H1 (cell line): ENCODE data around the gene CD28. TPM values are rescaled to one million over a fixed set of nuclear protein-coding genes. Genes with fewer than 3 reads are reported as not detected.

Source experiments
- CTCF ChIA-PET: fragments of 300-600 bp; sonication (Branson Sonifier 250); formaldehyde crosslinking; loops from one replicate; lab custom pipeline; 2021; ENCODE audit not compliant: partially characterized antibody; lab: Charles Lee
- POLR2A ChIA-PET: fragments of 300-600 bp; sonication (Branson Sonifier 250); formaldehyde crosslinking; loops from one replicate; lab custom pipeline; 2021; ENCODE audit warnings: inconsistent platforms; ENCODE audit not compliant: partially characterized antibody; lab: Charles Lee
- DNase-seq, 2 experiments: peaks; one replicate each; pipeline versions ENCODE4 v3.0.0 to v3.0.0-alpha.2; 2010 to 2022; ENCODE audit warnings: low spot score in 2 of 2, low read depth in 1 of 2, mixed read lengths in 1 of 2
- FAIRE-seq: peaks from 2 replicates; lab custom pipeline; 2011; peaks lifted over from hg19 to GRCh38; lab: Jason Lieb, UNC
- H2AFZ ChIP-seq: 2 replicates; pipeline ENCODE4 v1.8.1; 2012; ENCODE audit warnings: low read length, inconsistent platforms
- H2AK5ac ChIP-seq: 2 replicates; pipeline ENCODE4 v1.6.1; 2013; ENCODE audit warnings: low read depth, low read length
- H2BK120ac ChIP-seq: replicated peaks from 2 replicates; pipeline ENCODE3; 2013; ENCODE audit warnings: low read depth, low read length, inconsistent platforms
- H2BK12ac ChIP-seq: 2 replicates; pipeline ENCODE4 v1.6.1; 2013; ENCODE audit warnings: low read depth, low read length
- H2BK15ac ChIP-seq: 2 replicates; pipeline ENCODE4 v1.6.1; 2013; ENCODE audit warnings: low read length
- H2BK20ac ChIP-seq: 2 replicates; pipeline ENCODE4 v1.6.1; 2013; ENCODE audit warnings: low read length
- H2BK5ac ChIP-seq: 2 replicates; pipeline ENCODE4 v1.6.1; 2013; ENCODE audit warnings: low read depth, low read length
- H3K14ac ChIP-seq: 2 replicates; pipeline ENCODE4 v1.6.1; 2013; ENCODE audit warnings: inconsistent platforms; ENCODE audit not compliant: insufficient read length
- H3K18ac ChIP-seq: 2 replicates; pipeline ENCODE4 v1.6.1; 2013; ENCODE audit warnings: low read length; ENCODE audit errors: extremely low read depth
- H3K23ac ChIP-seq: 2 replicates; pipeline ENCODE4 v1.6.1; 2013; ENCODE audit warnings: inconsistent platforms; ENCODE audit not compliant: insufficient read length
- H3K23me2 ChIP-seq: 2 replicates; pipeline ENCODE4 v1.6.1; 2013; ENCODE audit warnings: low read depth, low read length
- H3K27ac ChIP-seq: 2 replicates; pipeline ENCODE4 v1.6.1; 2011; ENCODE audit warnings: low read depth, low read length, inconsistent platforms
- H3K27me3 ChIP-seq, 4 experiments: replicated peaks in 1 of 4; 1 replicate in 1 of 4; 2 replicates in 3 of 4; pipeline versions ENCODE4 v1.6.1 to v1.8.1; 2011 to 2013; ENCODE audit warnings: low read length in 3 of 4, mild to moderate bottlenecking in 3 of 4, inconsistent platforms in 2 of 4, mixed read lengths in 2 of 4, moderate library complexity in 1 of 4; ENCODE audit not compliant: control insufficient read depth in 3 of 4, insufficient read depth in 3 of 4; ENCODE audit errors: extremely low read depth in 1 of 4
- H3K36me3 ChIP-seq, 4 experiments: 2 replicates each; pipeline versions ENCODE4 v1.6.1 to v1.8.1; 2011 to 2013; ENCODE audit warnings: mild to moderate bottlenecking in 4 of 4, low read length in 3 of 4, moderate library complexity in 2 of 4, control low read depth in 1 of 4, inconsistent platforms in 1 of 4; ENCODE audit not compliant: insufficient read depth in 4 of 4, control insufficient read depth in 2 of 4
- H3K4ac ChIP-seq: replicated peaks from 2 replicates; pipeline ENCODE3; 2013; ENCODE audit warnings: low read length, low read depth, mixed read lengths, inconsistent platforms; ENCODE audit not compliant: insufficient read length
- H3K4me1 ChIP-seq, 4 experiments: replicated peaks in 1 of 4; 1 replicate in 1 of 4; 2 replicates in 3 of 4; pipeline versions ENCODE4 v1.6.1 to v1.8.1; 2011 to 2013; ENCODE audit warnings: low read length in 3 of 4, inconsistent platforms in 2 of 4, mixed read lengths in 1 of 4; ENCODE audit not compliant: insufficient read depth in 4 of 4, control insufficient read depth in 3 of 4
- H3K4me2 ChIP-seq, 2 experiments: 2 replicates each; pipeline versions ENCODE4 v1.6.1 to v1.8.1; 2011 to 2013; ENCODE audit warnings: low read depth in 2 of 2, low read length in 2 of 2, control low read depth in 1 of 2, inconsistent platforms in 1 of 2, mild to moderate bottlenecking in 1 of 2; ENCODE audit not compliant: insufficient read depth in 1 of 2
- H3K4me3 ChIP-seq, 4 experiments: fragments of 200-600, 300-600 bp in 1 of 4; sonication (generic), shearing (Covaris generic), sonication (Bioruptor Twin) in 1 of 4; 2 replicates each; pipeline versions ENCODE4 v1.5.1 to v1.8.1; 2011 to 2016; ENCODE audit warnings: low read length in 4 of 4, low read depth in 3 of 4, control low read depth in 2 of 4, inconsistent platforms in 2 of 4, mild to moderate bottlenecking in 2 of 4, mixed read lengths in 1 of 4, moderate library complexity in 1 of 4; ENCODE audit not compliant: insufficient read depth in 2 of 4; ENCODE audit errors: extremely low read depth in 1 of 4
- H3K56ac ChIP-seq: replicated peaks from 2 replicates; pipeline ENCODE3; 2013; ENCODE audit warnings: low read depth, mild to moderate bottlenecking, mixed read lengths, low read length, inconsistent platforms; ENCODE audit not compliant: insufficient read length
- H3K79me1 ChIP-seq: 2 replicates; pipeline ENCODE4 v1.6.1; 2013; ENCODE audit warnings: low read depth, low read length, control low read depth
- H3K79me2 ChIP-seq, 2 experiments: 2 replicates each; pipeline versions ENCODE4 v1.6.1 to v1.8.1; 2012 to 2013; ENCODE audit warnings: low read length in 2 of 2, mild to moderate bottlenecking in 2 of 2, inconsistent platforms in 1 of 2; ENCODE audit not compliant: insufficient read depth in 2 of 2, control insufficient read depth in 1 of 2
- H3K9ac ChIP-seq, 4 experiments: replicated peaks in 1 of 4; 1 replicate in 1 of 4; 2 replicates in 3 of 4; pipeline versions ENCODE4 v1.6.1 to v1.8.1; 2011 to 2013; ENCODE audit warnings: low read depth in 3 of 4, low read length in 3 of 4, control low read depth in 2 of 4, mild to moderate bottlenecking in 2 of 4, moderate library complexity in 2 of 4, inconsistent platforms in 1 of 4; ENCODE audit errors: extremely low read depth in 1 of 4
- H3K9me3 ChIP-seq, 2 experiments: 2 replicates each; pipeline versions ENCODE4 v1.6.1 to v1.8.1; 2012 to 2013; ENCODE audit warnings: mild to moderate bottlenecking in 2 of 2, moderate library complexity in 2 of 2, control low read depth in 1 of 2, inconsistent platforms in 1 of 2, low read depth in 1 of 2, low read length in 1 of 2, mixed read lengths in 1 of 2; ENCODE audit not compliant: insufficient read depth in 2 of 2
- H4K20me1 ChIP-seq, 2 experiments: replicated peaks in 1 of 2; 2 replicates each; pipeline versions ENCODE3 to v1.8.1; 2011 to 2013; ENCODE audit warnings: inconsistent platforms in 2 of 2, low read length in 2 of 2, mild to moderate bottlenecking in 1 of 2; ENCODE audit not compliant: insufficient read depth in 2 of 2, control insufficient read depth in 1 of 2
- H4K5ac ChIP-seq: 2 replicates; pipeline ENCODE4 v1.6.1; 2013; ENCODE audit warnings: low read length, low read depth, mixed read lengths, inconsistent platforms; ENCODE audit not compliant: insufficient read length
- H4K8ac ChIP-seq: 2 replicates; pipeline ENCODE4 v1.8.0; 2013; ENCODE audit warnings: mild to moderate bottlenecking, moderate library complexity, low read length, inconsistent platforms; ENCODE audit not compliant: insufficient read depth; ENCODE audit errors: extremely low read depth
- H4K91ac ChIP-seq: replicated peaks from 2 replicates; pipeline ENCODE3; 2013; ENCODE audit warnings: low read length, mixed read lengths, inconsistent platforms; ENCODE audit not compliant: insufficient read length
- CBX8 ChIP-seq: fragments of 300-800, 300-1000 bp; sonication (generic); IDR thresholded peaks from 2 replicates; pipeline ENCODE4 v1.7.1; 2016; ENCODE audit warnings: low read depth, low read length, borderline replicate concordance
- EP300 ChIP-seq, 2 experiments: IDR thresholded peaks; 1 replicate in 1 of 2; 2 replicates in 1 of 2; pipeline ENCODE4 v1.6.1; 2011 to 2012; ENCODE audit warnings: low read depth in 2 of 2, low read length in 2 of 2, mild to moderate bottlenecking in 2 of 2, borderline replicate concordance in 1 of 2, inconsistent platforms in 1 of 2, moderate library complexity in 1 of 2
- EZH2 ChIP-seq: fragments of 200-600 bp; sonication (generic); IDR thresholded peaks from 2 replicates; pipeline ENCODE4 v1.7.1; 2012; ENCODE audit warnings: low read depth, mild to moderate bottlenecking, moderate library complexity, low read length, inconsistent platforms; ENCODE audit not compliant: severe bottlenecking
- FOSL1 ChIP-seq: IDR thresholded peaks from 2 replicates; pipeline ENCODE4 v1.6.1; 2011; ENCODE audit warnings: mild to moderate bottlenecking, low read depth, low read length, moderate library complexity; ENCODE audit not compliant: insufficient read depth
- GABPA ChIP-seq: IDR thresholded peaks from 2 replicates; pipeline ENCODE4 v1.6.1; 2011; ENCODE audit warnings: mild to moderate bottlenecking, low read length, moderate library complexity, borderline replicate concordance; ENCODE audit not compliant: insufficient read depth
- GTF2F1 ChIP-seq: IDR thresholded peaks from 2 replicates; pipeline ENCODE4 v1.6.1; 2012; ENCODE audit warnings: low read depth, low read length, improper control_type of control experiment, borderline replicate concordance
- MAFK ChIP-seq: IDR thresholded peaks from 2 replicates; pipeline ENCODE4 v1.6.1; 2012; ENCODE audit warnings: low read depth, mild to moderate bottlenecking, improper control_type of control experiment, low read length
- NANOG ChIP-seq: IDR thresholded peaks from 2 replicates; pipeline ENCODE4 v1.6.1; 2011; ENCODE audit warnings: low read length, low read depth, mild to moderate bottlenecking, inconsistent platforms; ENCODE audit not compliant: insufficient read depth, poor library complexity, severe bottlenecking
- NRF1 ChIP-seq: IDR thresholded peaks from 2 replicates; pipeline ENCODE4 v1.6.1; 2011; ENCODE audit warnings: mild to moderate bottlenecking, low read depth, low read length, improper control_type of control experiment
- SP2 ChIP-seq: IDR thresholded peaks from 2 replicates; pipeline ENCODE4 v1.6.1; 2012; ENCODE audit warnings: mild to moderate bottlenecking, low read length, inconsistent platforms
- WGBS, 2 experiments: shearing (Covaris generic) in 1 of 2; methylation state at CpG; one replicate each; pipeline versions ENCODE4 v1.1.6 to v1.1.7; 2013 to 2015; ENCODE audit warnings: low lambda C conversion rate in 2 of 2, mixed read lengths in 2 of 2, inconsistent platforms in 1 of 2, low coverage in 1 of 2, missing lambda C conversion rate in 1 of 2; ENCODE audit not compliant: insufficient replicate concordance in 2 of 2, insufficient coverage in 1 of 2, insufficient read length in 1 of 2; ENCODE audit errors: extremely low coverage in 1 of 2, missing lambda C conversion rate in 1 of 2; 5-methylcytosine and 5-hydroxymethylcytosine counted together
- polyA plus RNA-seq, 7 experiments: library from polyadenylated mRNA; depleted of rRNA in 3 of 7; stranded (reverse) in 5 of 7; unstranded in 2 of 7; fragments of >200 nt in 5 of 7; fragments of 200-250 nt in 2 of 7; gene quantifications; 1 replicate in 5 of 7; 2 replicates in 1 of 7; 4 replicates in 1 of 7; pipeline versions ENCODE4 v1.2.1 to v1.2.3, GENCODE V29; 2011 to 2013; ENCODE audit warnings: missing spikeins in 2 of 7, mixed read lengths in 2 of 7
- total RNA-seq: library from RNA; stranded (reverse); fragmentation: NEBNext Ultra II Directional; extraction: Animal tissue kit (Norgen Biotek cat#: 25700); gene quantifications from 2 replicates; pipeline ENCODE4 v1.2.1, GENCODE V29; 2021
- TF ChIP-seq, protein P1 (sequence below), 3 experiments: IDR thresholded peaks; 1 replicate in 2 of 3; 2 replicates in 1 of 3; pipeline versions ENCODE4 v1.5.1 to v1.6.1; 2011; ENCODE audit warnings: low read length in 3 of 3, mild to moderate bottlenecking in 3 of 3, inconsistent platforms in 2 of 3, low read depth in 1 of 3, moderate library complexity in 1 of 3; ENCODE audit not compliant: insufficient read depth in 1 of 3; ENCODE audit errors: control extremely low read depth in 1 of 3

CD28 gene
- total and polyA plus RNA-seq, 2 of the 8 experiments (the other 6 are each of a cell fraction or from before 2014, with no cell fraction given): not detected

DNA sequence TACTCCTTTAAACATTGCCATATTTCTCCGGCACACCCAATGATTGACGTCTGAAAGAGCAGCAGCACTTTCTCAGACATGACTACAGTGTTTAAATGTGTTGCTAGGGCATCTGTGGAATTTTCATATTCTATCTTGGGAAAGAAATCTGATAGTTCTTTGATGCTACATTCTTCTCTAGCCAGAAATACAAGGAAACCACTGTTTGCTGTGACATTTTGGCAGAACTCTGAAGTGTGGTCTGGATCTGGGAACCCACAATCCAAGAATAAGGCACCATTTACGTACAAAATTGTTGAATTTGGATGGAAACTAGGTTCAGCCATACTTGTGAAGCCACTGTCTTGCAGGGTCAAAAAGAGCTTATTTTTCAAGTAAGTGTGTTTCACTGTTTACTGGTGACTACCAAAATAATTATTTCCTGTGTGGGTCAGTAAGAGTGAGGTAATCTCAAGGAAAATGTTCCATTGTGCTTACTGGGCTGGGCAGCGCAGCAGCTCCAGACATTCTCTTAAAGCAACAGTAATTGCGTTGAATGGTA is 21.3 kb upstream of the CD28 start:
- Histone ChIP-seq H3K79me1 (no peaks in the 10 kb centered on the region), H2BK5ac (no peak overlapping the region), H2AK5ac (no peak overlapping the region), H4K8ac (no peak overlapping the region), H3K56ac (no peak overlapping the region), H3K18ac (no peak overlapping the region), H4K91ac (no peak overlapping the region), H3K36me3 (no peaks in the 10 kb centered on the region), H4K5ac (no peak overlapping the region), H3K4me1 (no peaks in the 10 kb centered on the region), H3K4ac (no peak overlapping the region), H3K23me2 (no peaks in the 10 kb centered on the region), H3K14ac (no peak overlapping the region), H2BK12ac (no peak overlapping the region), H2BK120ac (no peak overlapping the region), H2AFZ (no peak overlapping the region), H3K4me2 (no peak overlapping the region), H3K27ac (no peak overlapping the region), H3K9me3 (no peaks in the 10 kb centered on the region), H3K79me2 (no peaks in the 10 kb centered on the region), H2BK20ac (no peak overlapping the region), H3K9ac (no peak overlapping the region), H4K20me1 (no peaks in the 10 kb centered on the region), H2BK15ac (no peak overlapping the region), H3K4me3 (no peak overlapping the region), H3K23ac (no peak overlapping the region), H3K27me3 (peaks cover 0 to 1% (median 0%) of the 10 kb centered on the region in 4 experiments; a peak in 1 of 7 replicates)
- ChIA-PET POLR2A (no interaction called here), CTCF (no interaction called here)
- DNase-seq (no peak), FAIRE-seq (no peak)
- 90% methylated on average over 5 of the region's 5 CpGs; no CpG with 5 or more reads in 1 of the 2 experiments for WGBS, 2 experiments
- TF ChIP-seq EZH2 (no peak), EP300 (IDR thresholded peaks at IDR 0.05; ENCODE audit: borderline replicate concordance in 1 of 2, low read depth in 2 of 2, low read length in 2 of 2) (no peak), NRF1 (no peak), MAFK (no peak), GABPA (no peak), CBX8 (no peak), FOSL1 (no peak), GTF2F1 (no peak), NANOG (no peak), SP2 (no peak)
- TF ChIP-seq, protein P1, sequence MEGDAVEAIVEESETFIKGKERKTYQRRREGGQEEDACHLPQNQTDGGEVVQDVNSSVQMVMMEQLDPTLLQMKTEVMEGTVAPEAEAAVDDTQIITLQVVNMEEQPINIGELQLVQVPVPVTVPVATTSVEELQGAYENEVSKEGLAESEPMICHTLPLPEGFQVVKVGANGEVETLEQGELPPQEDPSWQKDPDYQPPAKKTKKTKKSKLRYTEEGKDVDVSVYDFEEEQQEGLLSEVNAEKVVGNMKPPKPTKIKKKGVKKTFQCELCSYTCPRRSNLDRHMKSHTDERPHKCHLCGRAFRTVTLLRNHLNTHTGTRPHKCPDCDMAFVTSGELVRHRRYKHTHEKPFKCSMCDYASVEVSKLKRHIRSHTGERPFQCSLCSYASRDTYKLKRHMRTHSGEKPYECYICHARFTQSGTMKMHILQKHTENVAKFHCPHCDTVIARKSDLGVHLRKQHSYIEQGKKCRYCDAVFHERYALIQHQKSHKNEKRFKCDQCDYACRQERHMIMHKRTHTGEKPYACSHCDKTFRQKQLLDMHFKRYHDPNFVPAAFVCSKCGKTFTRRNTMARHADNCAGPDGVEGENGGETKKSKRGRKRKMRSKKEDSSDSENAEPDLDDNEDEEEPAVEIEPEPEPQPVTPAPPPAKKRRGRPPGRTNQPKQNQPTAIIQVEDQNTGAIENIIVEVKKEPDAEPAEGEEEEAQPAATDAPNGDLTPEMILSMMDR (IDR thresholded peaks at IDR 0.05; ENCODE audit: control extremely low read depth in 1 of 3, insufficient read depth in 1 of 3, low read depth in 1 of 3, low read length in 3 of 3): no peak
